Spleen (tissue), 7 donors: Measurements from ENCODE around the gene GABRR2.

Experiments used
- CTCF ChIP-seq, 11 experiments: fragments of 200-600 bp in 7 of 11; fragments of 450-650 bp in 4 of 11; sonication (generic) in 4 of 11; IDR thresholded peaks in 8 of 11; conservative IDR thresholded peaks in 3 of 11; 1 replicate in 7 of 11; 2 replicates in 4 of 11; pipeline versions ENCODE4 v1.4.0 to v1.8.0; 2016 to 2021; ENCODE audit warnings: antibody characterized with exemption in 11 of 11, inconsistent platforms in 4 of 11, mild to moderate bottlenecking in 1 of 11
- POLR2A ChIP-seq, 3 donors: fragments of 450-650 bp; IDR thresholded peaks; one replicate each; pipeline ENCODE4 v1.5.1; 2017; ENCODE audit warnings: antibody characterized with exemption in 3 of 3, mild to moderate bottlenecking in 1 of 3
- POLR2AphosphoS5 ChIP-seq, 3 donors: sonication (generic); formaldehyde crosslinking; IDR thresholded peaks; one replicate each; pipeline ENCODE4 v1.5.1; 2017; ENCODE audit warnings: antibody characterized with exemption in 3 of 3
- donor health status: DM: no; HTN: no; CAD: no; lungs with moderate emphysema.
- donor health status: DM: no; HTN: no; CAD: no.
- donor health status: DM: no; HTN: no; CAD: no.

DNA sequence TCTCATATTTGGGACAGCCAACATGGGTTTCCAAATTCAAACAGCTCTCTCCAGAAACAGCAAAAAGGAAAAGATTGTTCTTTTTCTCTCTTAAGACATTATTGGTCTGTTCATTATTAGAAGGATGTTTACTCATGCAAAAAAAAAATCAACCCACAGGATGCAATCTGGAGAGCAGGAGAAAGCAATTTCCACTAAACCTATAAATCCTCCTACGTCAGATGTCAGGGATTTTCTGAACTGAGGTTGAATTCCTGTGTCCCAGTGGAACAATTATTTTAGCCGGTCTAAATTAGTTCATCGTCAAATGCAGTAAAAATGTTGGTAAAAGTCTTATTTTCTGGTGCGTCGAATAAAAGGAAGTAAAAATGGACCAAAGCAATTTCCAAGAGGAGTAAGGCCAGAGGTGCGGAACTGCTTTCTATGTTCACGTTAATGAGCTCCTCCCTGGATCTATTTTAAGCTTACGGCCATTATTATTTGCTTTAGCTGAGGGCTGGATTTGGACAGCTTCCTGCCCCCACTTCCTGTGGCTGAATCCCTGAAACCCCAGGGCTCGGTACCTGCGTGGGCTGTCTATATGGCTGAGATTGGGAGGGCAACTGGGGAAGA is 97.7 kb downstream of the GABRR2 start, which contains the start of gene GABRR1:
- TF ChIP-seq CTCF (IDR thresholded peaks at IDR 0.05 in 8 of 11, conservative IDR thresholded peaks at IDR 0.05 in 3 of 11) (no peak), POLR2A (IDR thresholded peaks at IDR 0.05) (no peak), POLR2AphosphoS5 (IDR thresholded peaks at IDR 0.05) (no peak)
